ENCODE measurements around the gene PMEPA1.

PMEPA1 gene

GRCh38 chr20:57743450-57744095 is 33.8 kb upstream of the PMEPA1 start:
- Histone ChIP-seq H3K9me3 (ENCODE audit: control insufficient read depth, insufficient read depth, low read depth, low read length) (no peaks in the 10 kb centered on the region), H3K36me3 (ENCODE audit: control insufficient read depth in 2 of 2, insufficient read depth in 1 of 2, low read length in 2 of 2) (no peaks in the 10 kb centered on the region), H3K4me3 (ENCODE audit: low read depth, low read length) (no peak overlapping the region), H3K4me1 (ENCODE audit: control insufficient read depth, insufficient read depth, low read length) (peaks cover 7% of the 10 kb centered on the region), H3K27ac (ENCODE audit: extremely low read depth, low read depth, low read length) (no peak overlapping the region)
- TF ChIP-seq SETDB1 (IDR thresholded peaks at IDR 0.05; ENCODE audit: insufficient read length, low read length) (peak; percentile 24), HOXA7 (CRISPR knock-in tag; IDR thresholded peaks at IDR 0.05; ENCODE audit: borderline replicate concordance) (no peak), ZNF488 (tag by site-specific recombination; IDR thresholded peaks at IDR 0.05) (no peak), HIC1 (tag by site-specific recombination; IDR thresholded peaks at IDR 0.05) (no peak), KLF7 (tag by site-specific recombination; IDR thresholded peaks at IDR 0.05; ENCODE audit: borderline replicate concordance) (no peak), ZNF324 (tag by site-specific recombination; IDR thresholded peaks at IDR 0.05) (no peak), EGR2 (tag by site-specific recombination; IDR thresholded peaks at IDR 0.05; ENCODE audit: low read depth) (peak; percentile 53; the same call in 1 of the 2 replicates), ZNF514 (tag by site-specific recombination; IDR thresholded peaks at IDR 0.05) (no peak), ZNF664 (tag by site-specific recombination; IDR thresholded peaks at IDR 0.05) (peak; percentile 57; the same call in 1 of the 2 replicates), ZSCAN16 (tag by site-specific recombination; IDR thresholded peaks at IDR 0.05) (no peak), KLF1 (tag by site-specific recombination; IDR thresholded peaks at IDR 0.05) (peak; percentile 38), ZNF404 (tag by site-specific recombination; IDR thresholded peaks at IDR 0.05) (no peak), ZFHX2 (tag by site-specific recombination; conservative IDR thresholded peaks at IDR 0.05) (peak; percentile 64), ZNF654 (tag by site-specific recombination; IDR thresholded peaks at IDR 0.05; ENCODE audit: low read depth) (no peak)
- ChIA-PET POLR2A (no interaction called here), CTCF (interaction anchor here (0.7 kb wide), 1 partner anchor 143 kb away, joined by 3 read pairs; no protein-coding TSS in a partner anchor)

- H3K27ac ChIP-seq (ENCODE audit: extremely low read depth, low read depth, low read length): no peak overlapping the region
- CTCF ChIA-PET: no interaction called here
These were observed 32.8 kb upstream of the PMEPA1 start for GRCh38 chr20:57742507-57743181.

GRCh38 chr20:57738484-57738883 is 28.7 kb upstream of the PMEPA1 start:
- Histone ChIP-seq H3K36me3 (ENCODE audit: control insufficient read depth in 2 of 2, insufficient read depth in 1 of 2, low read length in 2 of 2) (no peaks in the 10 kb centered on the region), H3K4me1 (ENCODE audit: control insufficient read depth, insufficient read depth, low read length) (no peaks in the 10 kb centered on the region), H3K4me3 (ENCODE audit: low read depth, low read length) (no peak overlapping the region), H3K9me3 (ENCODE audit: control insufficient read depth, insufficient read depth, low read depth, low read length) (no peaks in the 10 kb centered on the region), H3K27ac (ENCODE audit: extremely low read depth, low read depth, low read length) (no peak overlapping the region)
- ChIA-PET POLR2A (interaction anchor here (1.4 kb wide), 1 partner anchor 10 kb away, joined by 3 read pairs; no protein-coding TSS in a partner anchor), CTCF (no interaction called here)
- no peak for TF ChIP-seq REST (tag by site-specific recombination; IDR thresholded peaks at IDR 0.05)
- TF ChIP-seq ZNF488 (tag by site-specific recombination; IDR thresholded peaks at IDR 0.05): no peak
- peak; percentile 96 for TF ChIP-seq ATF2 (tag by site-specific recombination; IDR thresholded peaks at IDR 0.05; ENCODE audit: low read depth)
- no peak for TF ChIP-seq ZNF184 (tag by site-specific recombination; IDR thresholded peaks at IDR 0.05)
- TF ChIP-seq ZNF600 (tag by site-specific recombination; IDR thresholded peaks at IDR 0.05): 0 out of 2 replicates have a peak, but pooled peaks have one; percentile 18
- peak; percentile 70 for TF ChIP-seq ZBTB21 (tag by site-specific recombination; IDR thresholded peaks at IDR 0.05)

More at GRCh38 chr20:57742507-57743181, 32.8 kb upstream of the PMEPA1 start:
- H3K4me1 ChIP-seq (ENCODE audit: control insufficient read depth, insufficient read depth, low read length): no peaks in the 10 kb centered on the region; the same call in 1 of the 2 replicates
- no peaks in the 10 kb centered on the region for H3K9me3 ChIP-seq (ENCODE audit: control insufficient read depth, insufficient read depth, low read depth, low read length)
- POLR2A ChIA-PET: no interaction called here
- no peak for TF ChIP-seq ZNF423 (tag by site-specific recombination; IDR thresholded peaks at IDR 0.05)
- TF ChIP-seq BCL11B (tag by site-specific recombination; IDR thresholded peaks at IDR 0.05; ENCODE audit: low read depth): no peak
- peak; percentile 34; the same call in 1 of the 2 replicates for TF ChIP-seq ZNF623 (tag by site-specific recombination; IDR thresholded peaks at IDR 0.05)
- no peak for TF ChIP-seq ZNF274 (IDR thresholded peaks at IDR 0.05; ENCODE audit: low read length)
- TF ChIP-seq ZNF274 (tag by site-specific recombination; IDR thresholded peaks at IDR 0.05; ENCODE audit: borderline replicate concordance): no peak
- no peak for TF ChIP-seq ZNF747 (tag by site-specific recombination; IDR thresholded peaks at IDR 0.05)
- TF ChIP-seq ZSCAN23 (tag by site-specific recombination; IDR thresholded peaks at IDR 0.05): no peak
- H3K36me3 ChIP-seq (ENCODE audit: control insufficient read depth in 2 of 2, insufficient read depth in 1 of 2, low read length in 2 of 2): no peaks in the 10 kb centered on the region
- H3K4me3 ChIP-seq (ENCODE audit: low read depth, low read length): no peak overlapping the region
